Measurements from ENCODE around the gene KIF14.

Gene KIF14

GRCh38 chr1:200620273-200621131 is at the start of gene KIF14:
TSS of gene KIF14 (minus strand) at chr1:200620751. CDS start at chr1:200618723, 2,028 bp downstream.
- intact Hi-C loops (cut with DNase I): loop anchor here (5.0 kb wide), 2 partner anchors 47 to 352 kb away; partner anchors contain the start of gene DDX59

GRCh38 chr1:200669314-200670241 is 49.0 kb upstream of the KIF14 start, which contains the start of gene DDX59:
TSS of gene DDX59 (minus strand) at chr1:200669907. CDS start at chr1:200666740, 3,167 bp downstream.
- intact Hi-C loops (cut with DNase I): loop anchor here (1.0 to 5.0 kb wide), 3 partner anchors 47 to 133 kb away; partner anchors contain the start of gene KIF14
- peak; percentile 87 to 99 (median 92) for DNase-seq

More at GRCh38 chr1:200620273-200621131, at the start of gene KIF14:
- DNase-seq: peak; percentile 78 to 98 (median 87)

GRCh38 chr1:200668514-200669313 is 48.2 kb upstream of the KIF14 start:
- no peak for DNase-seq
- intact Hi-C loops (cut with DNase I): loop anchor here (1.0 to 5.0 kb wide), 3 partner anchors 46 to 134 kb away; partner anchors contain the start of gene KIF14

- intact Hi-C loops (cut with DNase I): loop anchor here (5.0 kb wide), 2 partner anchors 44 to 136 kb away; partner anchors contain the start of gene KIF14
- no peak for DNase-seq
These were observed 45.8 kb upstream of the KIF14 start for GRCh38 chr1:200666309-200666708.

GRCh38 chr1:200665861-200666260 is 45.3 kb upstream of the KIF14 start:
- intact Hi-C loops (cut with DNase I): loop anchor here (5.0 kb wide), 2 partner anchors 44 to 136 kb away; partner anchors contain the start of gene KIF14
- DNase-seq: no peak

- no peak for DNase-seq
- intact Hi-C loops (cut with DNase I): no loop called here
These were observed 40.2 kb upstream of the KIF14 start for GRCh38 chr1:200660719-200661118.

GRCh38 chr1:200659269-200659668 is 38.7 kb upstream of the KIF14 start:
- intact Hi-C loops (cut with DNase I): no loop called here
- DNase-seq: no peak

- DNase-seq: no peak
- intact Hi-C loops (cut with DNase I): no loop called here
These were observed 37.7 kb upstream of the KIF14 start for GRCh38 chr1:200658037-200658818.

GRCh38 chr1:200654660-200655059 is 34.1 kb upstream of the KIF14 start:
- DNase-seq: no peak
- intact Hi-C loops (cut with DNase I): no loop called here

GRCh38 chr1:200653022-200653462 is 32.5 kb upstream of the KIF14 start:
- intact Hi-C loops (cut with DNase I): no loop called here
- no peak for DNase-seq

- intact Hi-C loops (cut with DNase I): no loop called here
- no peak for DNase-seq
These were observed 31.8 kb upstream of the KIF14 start for GRCh38 chr1:200652378-200652777.

GRCh38 chr1:200646515-200646914 is 26.0 kb upstream of the KIF14 start:
- DNase-seq: no peak
- intact Hi-C loops (cut with DNase I): no loop called here

- intact Hi-C loops (cut with DNase I): no loop called here
- no peak for DNase-seq
These were observed 23.5 kb upstream of the KIF14 start for GRCh38 chr1:200644021-200644420.

GRCh38 chr1:200642481-200642880 is 21.9 kb upstream of the KIF14 start:
- intact Hi-C loops (cut with DNase I): no loop called here

GRCh38 chr1:200640963-200641401 is 20.4 kb upstream of the KIF14 start:
- no peak for DNase-seq
- intact Hi-C loops (cut with DNase I): no loop called here

More at GRCh38 chr1:200642481-200642880, 21.9 kb upstream of the KIF14 start:
- no peak for DNase-seq

- no peak for DNase-seq
- intact Hi-C loops (cut with DNase I): no loop called here
These were observed 19.9 kb upstream of the KIF14 start for GRCh38 chr1:200640373-200640962.

GRCh38 chr1:200638073-200638472 is 17.5 kb upstream of the KIF14 start:
- DNase-seq: no peak
- intact Hi-C loops (cut with DNase I): no loop called here

GRCh38 chr1:200636681-200637080 is 16.1 kb upstream of the KIF14 start:
- DNase-seq: no peak
- intact Hi-C loops (cut with DNase I): no loop called here
